ENCODE data around the gene WDR36. TPM values are rescaled to one million over a fixed set of nuclear protein-coding genes. Genes with fewer than 3 reads are reported as not detected.

The WDR36 gene
- total and polyA plus RNA-seq, 2 of the 4 experiments (the other 2 are of a cell fraction), result 11.9 to 87.8 TPM

GRCh38 chr5:111163000-111163399 lies 70.9 kb downstream of the WDR36 start:
- DNase-seq (peak; percentile 12), ATAC-seq (ENCODE audit: low read depth) (no peak)
- Histone ChIP-seq H3K56ac (ENCODE audit: extremely low read depth, insufficient read depth, low read length) (no peak overlapping the region), H2AK9ac (replicated peaks; ENCODE audit: low read depth, low read length, poor library complexity) (no peak overlapping the region), H2BK15ac (ENCODE audit: low read depth, low read length) (no peak overlapping the region), H3K4me1 (ENCODE audit: control insufficient read depth, insufficient read depth, low read length) (no peaks in the 10 kb centered on the region), H2AFZ (replicated peaks; ENCODE audit: low read length, poor library complexity) (no peak overlapping the region), H3K4ac (ENCODE audit: low read depth, low read length) (no peak overlapping the region), H2BK20ac (ENCODE audit: low read depth, low read length) (no peak overlapping the region), H3K9ac (ENCODE audit: low read depth, low read length) (no peak overlapping the region), H3K14ac (replicated peaks; ENCODE audit: low read depth, low read length) (no peak overlapping the region), H2BK5ac (ENCODE audit: low read depth, low read length, poor library complexity, severe bottlenecking) (no peak overlapping the region), H4K91ac (ENCODE audit: insufficient read depth, low read depth, low read length) (no peak overlapping the region), H4K20me1 (ENCODE audit: insufficient read depth, low read length) (no peaks in the 10 kb centered on the region), H3K27me3 (ENCODE audit: control insufficient read depth, insufficient read depth, low read length) (no peaks in the 10 kb centered on the region), H3K27ac (ENCODE audit: insufficient read depth, low read length) (no peak overlapping the region), H3K9me1 (ENCODE audit: insufficient read depth, low read length) (no peaks in the 10 kb centered on the region), H3K36me3 (ENCODE audit: control insufficient read depth, insufficient read depth, low read length) (no peaks in the 10 kb centered on the region), H2AK5ac (ENCODE audit: low read depth, low read length) (no peak overlapping the region), H3K18ac (ENCODE audit: low read depth, low read length) (no peak overlapping the region), H4K5ac (ENCODE audit: low read depth, low read length) (no peak overlapping the region), H3K4me3 (ENCODE audit: insufficient read depth, low read depth, low read length) (no peak overlapping the region), H3K79me1 (ENCODE audit: low read depth in 1 of 2, low read length in 2 of 2) (no peaks in the 10 kb centered on the region), H2BK120ac (ENCODE audit: low read depth, low read length) (no peak overlapping the region), H3K9me3 (ENCODE audit: control insufficient read depth, insufficient read depth, low read length) (no peaks in the 10 kb centered on the region), H3K23ac (ENCODE audit: low read depth, low read length) (no peak overlapping the region), H3K4me2 (ENCODE audit: low read depth, low read length) (no peak overlapping the region), H4K8ac (ENCODE audit: low read depth in 2 of 2, low read length in 2 of 2) (no peak overlapping the region)
- dilution Hi-C loops (cut with HindIII; ENCODE audit: low sequenced_read_pairs, unreplicated experiment), result no loop called here
- intact Hi-C loops (cut with micrococcal nuclease), result no loop called here
- TF ChIP-seq POLR2A (IDR thresholded peaks at IDR 0.05; ENCODE audit: low read depth, low read length) (no peak), RAD21 (IDR thresholded peaks at IDR 0.05; ENCODE audit: low read length) (no peak), USF2 (IDR thresholded peaks at IDR 0.05; ENCODE audit: low read depth, low read length) (no peak), CEBPB (IDR thresholded peaks at IDR 0.05; ENCODE audit: low read depth, low read length) (no peak), RCOR1 (IDR thresholded peaks at IDR 0.05; ENCODE audit: insufficient replicate concordance, low read length) (no peak), MAFK (IDR thresholded peaks at IDR 0.05; ENCODE audit: low read depth, low read length) (no peak), MAZ (IDR thresholded peaks at IDR 0.05; ENCODE audit: borderline replicate concordance, low read depth, low read length) (no peak), BHLHE40 (IDR thresholded peaks at IDR 0.05; ENCODE audit: low read depth, low read length) (no peak), ELK1 (IDR thresholded peaks at IDR 0.05; ENCODE audit: borderline replicate concordance, low read depth, low read length) (no peak), SMC3 (IDR thresholded peaks at IDR 0.05; ENCODE audit: low read depth, low read length) (no peak), NFE2L2 (IDR thresholded peaks at IDR 0.05; ENCODE audit: low read depth, low read length) (no peak), RFX5 (IDR thresholded peaks at IDR 0.05; ENCODE audit: low read depth, low read length) (no peak), CTCF (conservative IDR thresholded peaks at IDR 0.05; ENCODE audit: low read depth, low read length) (no peak), FOS (IDR thresholded peaks at IDR 0.05; ENCODE audit: low read depth, low read length) (no peak), CHD1 (IDR thresholded peaks at IDR 0.05; ENCODE audit: low read depth, low read length) (no peak), MXI1 (IDR thresholded peaks at IDR 0.05; ENCODE audit: borderline replicate concordance, low read depth, low read length) (no peak)
- ChIA-PET CTCF (interaction anchor here (1.5 kb wide), 1 partner anchor 298 kb away, joined by 4 read pairs; no protein-coding TSS in a partner anchor), POLR2A (ENCODE audit: unreplicated experiment) (interaction anchor here (0.7 kb wide), 1 partner anchor 298 kb away, joined by 4 read pairs; no protein-coding TSS in a partner anchor)
- in situ Hi-C loops (cut with MboI; ENCODE audit: low sequenced_read_pairs), result loop anchor here (10.0 kb wide), 1 partner anchor 302 kb away; no protein-coding TSS in a partner anchor
- BruUV-seq (replicated peaks), result no TSS peak
- WGBS, 2 experiments (ENCODE audit: extremely low coverage in 2 of 2, insufficient read length in 1 of 2), result no CpG with 5 or more reads among the region's 1 CpG

Data from IMR-90 (cell line).